ENCODE results near the gene NTRK1. TPM values are rescaled to one million over a fixed set of nuclear protein-coding genes. Genes with fewer than 3 reads are reported as not detected.
A peak's percentile ranks its signal among the peaks of the same experiment; 100 is the strongest.

Gene NTRK1
- total RNA-seq, 6 experiments from 2014 or later, result not detected

- no peak within 1 kb of the TSS for H3K27ac ChIP-seq
Measured at GRCh38 chr1:156858959-156859522, 1.6 kb upstream of the NTRK1 start, which contains the start of gene INSRR. Gene INSRR, minus strand, starts transcription at chr1:156859117. Its CDS starts 496 bp downstream, at chr1:156858621.

GRCh38 chr1:156859523-156860112 is 1.0 kb upstream of the NTRK1 start:
- peak; percentile 19 to 26 (median 25) for ATAC-seq
- H3K9me3 ChIP-seq, result no peaks in the 10 kb centered on the region
- no peaks in the 10 kb centered on the region for H3K36me3 ChIP-seq
- WGBS (ENCODE audit: insufficient coverage, low coverage, low lambda C conversion rate, missing lambda C conversion rate), result 0% methylated on average over 10 of the region's 33 CpGs
- no peak overlapping the region for H3K27ac ChIP-seq
- no peak for DNase-seq
- peaks cover 0 to 21% (median 0%) of the 10 kb centered on the region in 4 donors for H3K4me1 ChIP-seq
- intact Hi-C loops (cut with DNase I), result no loop called here
- peak overlapping the region in 2 of 3 donors; percentile 6 to 24 for H3K4me3 ChIP-seq
- H3K27me3 ChIP-seq, result peaks cover 4 to 13% of the 10 kb centered on the region in 2 donors
- no peak for TF ChIP-seq POLR2A (IDR thresholded peaks at IDR 0.05)
- TF ChIP-seq CTCF (IDR thresholded peaks at IDR 0.05), result no peak

More at GRCh38 chr1:156858959-156859522, 1.6 kb upstream of the NTRK1 start, which contains the start of gene INSRR:
- peaks cover 0 to 21% (median 0%) of the 10 kb centered on the region in 4 donors for H3K4me1 ChIP-seq
- no peaks in the 10 kb centered on the region for H3K9me3 ChIP-seq
- no peaks in the 10 kb centered on the region for H3K36me3 ChIP-seq
- 0% methylated on average over 2 of the region's 39 CpGs for WGBS (ENCODE audit: insufficient coverage, low coverage, low lambda C conversion rate, missing lambda C conversion rate)
- H3K4me3 ChIP-seq, result peak within 1 kb of the TSS in 2 of 3 donors; percentile 6 to 24
- ATAC-seq (peak in 1 of 4 donors; percentile 3), DNase-seq (no peak)
- intact Hi-C loops (cut with DNase I), result no loop called here
- H3K27me3 ChIP-seq, result peaks cover 4 to 13% of the 10 kb centered on the region in 2 donors
- TF ChIP-seq POLR2A (IDR thresholded peaks at IDR 0.05) (no peak), CTCF (IDR thresholded peaks at IDR 0.05) (no peak)

- H3K27me3 ChIP-seq, result peaks cover 4 to 13% of the 10 kb centered on the region in 2 donors
- no peaks in the 10 kb centered on the region for H3K9me3 ChIP-seq
- no peak overlapping the region for H3K27ac ChIP-seq
- 1% methylated on average over 19 of the region's 35 CpGs for WGBS (ENCODE audit: insufficient coverage, low coverage, low lambda C conversion rate, missing lambda C conversion rate)
- peaks cover 0 to 21% (median 0%) of the 10 kb centered on the region in 4 donors for H3K4me1 ChIP-seq
- H3K4me3 ChIP-seq, result peak overlapping the region in 2 of 3 donors; percentile 6 to 24
- no peak for TF ChIP-seq POLR2A (IDR thresholded peaks at IDR 0.05)
- TF ChIP-seq CTCF (IDR thresholded peaks at IDR 0.05), result peak; percentile 65 to 88 (median 76)
- intact Hi-C loops (cut with DNase I), result no loop called here
- DNase-seq (no peak), ATAC-seq (peak; percentile 72 to 81 (median 78))
- H3K36me3 ChIP-seq, result no peaks in the 10 kb centered on the region
Measured at GRCh38 chr1:156860113-156860627, 495 bp upstream of the NTRK1 start.

- Histone ChIP-seq H3K36me3 (no peaks in the 10 kb centered on the region), H3K27me3 (peaks cover 4 to 13% of the 10 kb centered on the region in 2 donors), H3K4me3 (no peak overlapping the region), H3K27ac (no peak overlapping the region), H3K4me1 (peaks cover 0 to 21% (median 0%) of the 10 kb centered on the region in 4 donors), H3K9me3 (no peaks in the 10 kb centered on the region)
- DNase-seq (no peak), ATAC-seq (no peak)
- TF ChIP-seq CTCF (IDR thresholded peaks at IDR 0.05) (no peak), POLR2A (IDR thresholded peaks at IDR 0.05) (no peak)
- intact Hi-C loops (cut with DNase I), result no loop called here
- 80% methylated on average over 3 of the region's 6 CpGs for WGBS (ENCODE audit: insufficient coverage, low coverage, low lambda C conversion rate, missing lambda C conversion rate)
Measured at GRCh38 chr1:156862584-156862983, 1.9 kb downstream of the NTRK1 start.
